GM06990 (cell line): ENCODE measurements around the gene ALPP.

Source experiments
- DNase-seq: peaks from one replicate; pipeline ENCODE4 v3.0.0-alpha.2; 2011; ENCODE audit not compliant: insufficient read length; ENCODE audit errors: extremely low read depth
- H3K27me3 ChIP-seq: replicated peaks from 2 replicates; pipeline ENCODE4 v1.6.0; 2011; ENCODE audit warnings: low read length; ENCODE audit not compliant: control insufficient read depth, insufficient read depth
- H3K36me3 ChIP-seq: 2 replicates; pipeline ENCODE4 v1.5.1; 2011; ENCODE audit warnings: low read length; ENCODE audit not compliant: control insufficient read depth, insufficient read depth
- H3K4me3 ChIP-seq: replicated peaks from 2 replicates; pipeline ENCODE4 v1.5.1; 2011; ENCODE audit warnings: low read depth, mild to moderate bottlenecking, control low read depth, low read length
- CTCF ChIP-seq: IDR thresholded peaks from 2 replicates; pipeline ENCODE4 v1.5.1; 2011; ENCODE audit warnings: low read length, control low read depth, mild to moderate bottlenecking, inconsistent platforms; ENCODE audit not compliant: insufficient read depth, poor library complexity, severe bottlenecking

Gene ALPP

GRCh38 chr2:232418056-232418455 is 39.5 kb downstream of the ALPP start:
- no peak overlapping the region for H3K4me3 ChIP-seq
- no peaks in the 10 kb centered on the region; the same call in 1 of the 2 replicates for H3K27me3 ChIP-seq
- DNase-seq, result no peak
- no peaks in the 10 kb centered on the region for H3K36me3 ChIP-seq
- no peak for TF ChIP-seq CTCF

GRCh38 chr2:232418466-232419244 is 40.1 kb downstream of the ALPP start:
- DNase-seq, result no peak
- Histone ChIP-seq H3K27me3 (no peaks in the 10 kb centered on the region; the same call in 1 of the 2 replicates), H3K36me3 (no peaks in the 10 kb centered on the region), H3K4me3 (no peak overlapping the region)
- no peak for TF ChIP-seq CTCF

- Histone ChIP-seq H3K27me3 (no peaks in the 10 kb centered on the region; the same call in 1 of the 2 replicates), H3K36me3 (no peaks in the 10 kb centered on the region), H3K4me3 (no peak overlapping the region)
- DNase-seq, result no peak
- TF ChIP-seq CTCF, result no peak
Observed at GRCh38 chr2:232419245-232420072, 40.9 kb downstream of the ALPP start.

- Histone ChIP-seq H3K4me3 (no peak overlapping the region), H3K36me3 (no peaks in the 10 kb centered on the region), H3K27me3 (no peaks in the 10 kb centered on the region; the same call in 1 of the 2 replicates)
- no peak for TF ChIP-seq CTCF
- no peak for DNase-seq
Observed at GRCh38 chr2:232420073-232420454, 41.5 kb downstream of the ALPP start.

GRCh38 chr2:232420463-232421188 is 42.1 kb downstream of the ALPP start:
- DNase-seq, result no peak
- Histone ChIP-seq H3K27me3 (no peaks in the 10 kb centered on the region; the same call in 1 of the 2 replicates), H3K36me3 (no peaks in the 10 kb centered on the region), H3K4me3 (no peak overlapping the region; the same call in 1 of the 2 replicates)
- TF ChIP-seq CTCF, result no peak
